Activated CD8-positive, alpha-beta T cell treated with anti-CD3 and anti-CD28 coated beads for 36 hours (primary cell): Measurements from ENCODE around the gene IFNGR2. TPM values are rescaled to one million over a fixed set of nuclear protein-coding genes. Genes with fewer than 3 reads are reported as not detected.
A peak's percentile ranks its signal among the peaks of the same experiment; 100 is the strongest.

Experiments used
- ATAC-seq: fragments of 200-7000 bp; cut with Tn5 transposase; one replicate; pipeline ENCODE4 v1.10.0; 2021; ENCODE audit warnings: mild to moderate bottlenecking, moderate library complexity
- CTCF ChIA-PET: fragments of 350-600 bp; sonication (Branson Sonifier 250); formaldehyde crosslinking; loops from one replicate; lab custom pipeline; 2021; ENCODE audit warnings: antibody characterized with exemption; lab: Charles Lee
- POLR2A ChIA-PET: fragments of 350-600 bp; sonication (Branson Sonifier 250); formaldehyde crosslinking; loops from one replicate; lab custom pipeline; 2021; ENCODE audit warnings: antibody characterized with exemption; lab: Charles Lee
- DNase-seq: peaks from one replicate; pipeline ENCODE4 v3.0.0-alpha.2; 2020
- H3K27ac Mint-ChIP-seq: one replicate; pipeline ENCODE4 v1.8.0; 2021; ENCODE audit warnings: mild to moderate bottlenecking, mixed read lengths
- H3K27me3 Mint-ChIP-seq: one replicate; pipeline ENCODE4 v1.8.0; 2021; ENCODE audit warnings: mixed read lengths
- H3K36me3 Mint-ChIP-seq: one replicate; pipeline ENCODE4 v1.8.0; 2021; ENCODE audit warnings: low read depth, mixed read lengths
- H3K4me1 Mint-ChIP-seq: one replicate; pipeline ENCODE4 v1.8.0; 2021; ENCODE audit warnings: low read depth, mixed read lengths
- H3K4me3 Mint-ChIP-seq: one replicate; pipeline ENCODE4 v1.8.0; 2021; ENCODE audit warnings: mild to moderate bottlenecking, moderate library complexity, mixed read lengths
- H3K9me3 Mint-ChIP-seq: one replicate; pipeline ENCODE4 v1.8.0; 2021; ENCODE audit warnings: mixed read lengths
- CTCF ChIP-seq: fragments of 200-600 bp; IDR thresholded peaks from one replicate; pipeline ENCODE4 v1.8.0; 2022; ENCODE audit warnings: antibody characterized with exemption, mild to moderate bottlenecking
- intact Hi-C: fragments of 100-400 bp; cut with micrococcal nuclease; formaldehyde crosslinking; loops from one replicate; pipeline ENCODE4 v1.10.0; 2022
- total RNA-seq, 2 experiments: library from RNA; stranded (reverse); gene quantifications; one replicate each; pipeline ENCODE4 v1.2.3, GENCODE V29; 2021

IFNGR2 gene
- total RNA-seq, 2 experiments from 2014 or later = 7.8 to 9.8 TPM

- H3K9me3 Mint-ChIP-seq = no peaks in the 10 kb centered on the region
- no peaks in the 10 kb centered on the region for H3K4me1 Mint-ChIP-seq
- peaks cover 6% of the 10 kb centered on the region for H3K36me3 Mint-ChIP-seq
- H3K27me3 Mint-ChIP-seq = no peaks in the 10 kb centered on the region
- ATAC-seq (no peak), DNase-seq (no peak)
- POLR2A ChIA-PET = no interaction called here
- TF ChIP-seq CTCF = no peak
- no peak overlapping the region for H3K27ac Mint-ChIP-seq
- intact Hi-C loops = no loop called here
- H3K4me3 Mint-ChIP-seq = no peak overlapping the region
- CTCF ChIA-PET = no interaction called here
These were observed 22.6 kb downstream of the IFNGR2 start for GRCh38 chr21:33425825-33426224.

DNA sequence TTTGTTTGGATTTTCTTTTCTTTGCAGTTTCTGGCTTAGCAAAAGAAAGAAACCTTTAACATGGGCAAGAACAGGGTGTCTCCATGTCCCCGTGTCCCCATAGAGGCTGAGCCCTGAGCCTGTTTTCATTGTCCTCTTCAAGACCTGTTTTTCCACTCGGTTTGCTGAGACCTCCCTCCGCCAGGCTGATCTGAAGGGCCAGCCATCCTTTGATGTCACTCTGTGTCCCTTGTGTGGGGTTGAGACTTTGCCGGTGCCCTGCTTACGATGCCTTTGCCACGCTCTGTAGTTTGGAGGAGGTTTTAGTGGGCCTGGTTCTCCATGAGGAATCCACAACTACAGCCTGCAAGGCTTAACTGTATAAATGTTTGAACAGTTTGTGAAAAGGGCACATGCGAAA lies 23.8 kb downstream of the IFNGR2 start:
- Mint-ChIP-seq H3K27me3 (no peaks in the 10 kb centered on the region), H3K36me3 (peaks cover 11% of the 10 kb centered on the region), H3K4me3 (no peak overlapping the region), H3K27ac (no peak overlapping the region), H3K4me1 (no peaks in the 10 kb centered on the region), H3K9me3 (no peaks in the 10 kb centered on the region)
- DNase-seq = no peak
- CTCF ChIA-PET = no interaction called here
- POLR2A ChIA-PET = no interaction called here
- intact Hi-C loops = no loop called here
- TF ChIP-seq CTCF = no peak
- no peak for ATAC-seq

- ATAC-seq (no peak), DNase-seq (no peak)
- Mint-ChIP-seq H3K27ac (no peak overlapping the region), H3K27me3 (no peaks in the 10 kb centered on the region), H3K36me3 (peaks cover 23% of the 10 kb centered on the region), H3K9me3 (no peaks in the 10 kb centered on the region), H3K4me3 (no peak overlapping the region), H3K4me1 (peaks cover 9% of the 10 kb centered on the region)
- POLR2A ChIA-PET = no interaction called here
- CTCF ChIA-PET = interaction anchor here (1.0 to 2.1 kb wide), 3 partner anchors 16 to 81 kb away, joined by 3 to 5 read pairs (median 3); no protein-coding TSS in a partner anchor
- intact Hi-C loops = no loop called here
- TF ChIP-seq CTCF = no peak
These were observed 25.5 kb downstream of the IFNGR2 start for GRCh38 chr21:33428669-33429068.

DNA sequence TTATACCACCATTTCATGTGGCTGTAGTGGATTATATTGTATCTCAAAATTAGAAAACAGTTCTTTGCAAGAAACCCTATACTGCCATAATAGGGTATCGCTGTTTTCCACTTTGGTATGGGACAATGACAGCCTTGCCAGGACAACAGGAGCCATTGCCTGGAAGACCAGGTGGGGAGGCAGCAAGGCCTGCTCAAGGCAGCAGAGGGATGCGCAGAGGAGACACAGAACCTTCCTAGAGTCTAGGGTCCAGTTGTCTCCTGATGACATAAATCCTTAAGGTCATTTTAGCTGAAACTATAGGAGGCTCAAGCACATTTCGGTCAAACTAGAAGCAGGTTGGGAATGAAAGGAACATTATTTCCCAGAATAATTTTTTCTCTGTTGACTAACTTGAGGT lies 27.6 kb downstream of the IFNGR2 start:
- ATAC-seq = no peak
- no peak for DNase-seq
- CTCF ChIA-PET = interaction anchor here (1.0 to 3.1 kb wide), 2 partner anchors 32 to 46 kb away, joined by 3 to 6 read pairs; no protein-coding TSS in a partner anchor
- no peak overlapping the region for H3K27ac Mint-ChIP-seq
- peaks cover 26% of the 10 kb centered on the region for H3K4me1 Mint-ChIP-seq
- no peak overlapping the region for H3K4me3 Mint-ChIP-seq
- H3K27me3 Mint-ChIP-seq = no peaks in the 10 kb centered on the region
- no peak for TF ChIP-seq CTCF
- intact Hi-C loops = no loop called here
- POLR2A ChIA-PET = interaction anchor here (1.3 kb wide), 1 partner anchor 69 kb away, joined by 3 read pairs; no protein-coding TSS in a partner anchor
- no peaks in the 10 kb centered on the region for H3K9me3 Mint-ChIP-seq
- H3K36me3 Mint-ChIP-seq = peaks cover 32% of the 10 kb centered on the region

DNA sequence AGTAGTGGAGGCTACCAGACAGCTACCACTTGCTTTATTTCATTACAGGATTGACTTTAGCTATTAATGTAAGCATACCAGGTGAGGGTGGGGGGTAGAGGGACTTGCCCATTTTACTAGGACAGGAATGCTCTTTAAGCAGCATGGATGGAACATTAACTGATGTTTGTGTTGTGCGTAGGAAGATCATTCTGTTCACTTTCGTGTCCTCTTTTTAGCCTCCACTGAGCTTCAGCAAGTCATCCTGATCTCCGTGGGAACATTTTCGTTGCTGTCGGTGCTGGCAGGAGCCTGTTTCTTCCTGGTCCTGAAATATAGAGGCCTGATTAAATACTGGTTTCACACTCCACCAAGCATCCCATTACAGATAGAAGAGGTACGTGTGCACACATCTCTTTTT lies 29.3 kb downstream of the IFNGR2 start:
- peak overlapping the region; percentile 18 for H3K27ac Mint-ChIP-seq
- DNase-seq (no peak), ATAC-seq (no peak)
- intact Hi-C loops = no loop called here
- no peaks in the 10 kb centered on the region for H3K9me3 Mint-ChIP-seq
- CTCF ChIA-PET = interaction anchor here (1.1 to 3.4 kb wide), 4 partner anchors 13 to 235 kb away, joined by 3 to 31 read pairs (median 5); no protein-coding TSS in a partner anchor
- H3K27me3 Mint-ChIP-seq = no peaks in the 10 kb centered on the region
- H3K36me3 Mint-ChIP-seq = peaks cover 38% of the 10 kb centered on the region
- no peak for TF ChIP-seq CTCF
- no peak overlapping the region for H3K4me3 Mint-ChIP-seq
- H3K4me1 Mint-ChIP-seq = peaks cover 26% of the 10 kb centered on the region
- POLR2A ChIA-PET = interaction anchor here (0.7 to 1.3 kb wide), 2 partner anchors 9 to 27 kb away, joined by 3 to 4 read pairs; no protein-coding TSS in a partner anchor
